Measurements from ENCODE around the gene NEK4.

Gene NEK4

DNA sequence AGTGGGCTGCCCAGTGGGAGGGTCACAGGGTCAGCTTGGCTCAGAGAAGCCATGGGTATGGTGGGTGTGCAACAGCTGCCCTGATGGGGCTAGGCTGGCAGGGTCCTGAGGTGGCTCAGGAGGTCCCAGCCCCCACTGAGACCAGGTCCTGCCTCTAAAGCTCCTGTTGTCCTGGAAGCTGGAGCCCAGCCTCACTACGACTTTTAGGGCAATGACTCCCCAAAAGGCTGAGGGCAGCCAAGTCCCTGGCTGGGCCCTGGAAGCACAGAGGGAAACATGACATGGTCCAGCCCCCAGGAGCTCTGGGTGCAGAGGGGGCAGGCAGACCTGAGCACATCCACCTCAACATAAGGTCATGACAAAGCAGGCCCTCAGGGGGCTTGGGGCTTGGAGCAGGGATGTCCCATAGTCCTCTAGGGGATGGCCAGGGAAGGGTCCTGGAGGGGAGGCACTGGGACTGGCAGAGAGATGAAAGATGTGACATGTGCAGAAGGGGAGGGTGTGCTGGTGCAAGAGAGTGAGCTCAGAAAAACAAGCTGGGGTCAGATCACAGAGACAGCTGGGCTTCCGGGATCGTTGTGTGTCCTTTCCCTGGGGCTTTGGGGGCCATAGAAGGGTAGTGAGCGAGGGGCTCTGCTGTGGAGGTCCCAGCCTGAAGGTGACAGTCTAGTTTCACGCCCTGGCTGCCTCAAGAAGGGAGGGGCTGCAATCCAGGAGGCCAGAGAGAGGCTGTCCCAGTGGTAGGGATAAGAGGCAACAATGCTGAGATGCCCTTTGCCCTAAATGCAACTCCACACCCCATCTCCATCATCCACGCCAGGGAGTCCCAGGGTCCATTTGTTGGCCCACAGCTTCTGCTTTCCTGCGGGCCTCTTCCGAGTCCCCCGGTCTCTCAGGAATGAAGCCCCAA is 23.2 kb upstream of the NEK4 start:
- ATAC-seq (ENCODE audit: low read depth) (no peak), DNase-seq (ENCODE audit: low spot score) (no peak)
- H3K36me3 ChIP-seq (ENCODE audit: low read depth), result no peaks in the 10 kb centered on the region
- no peak overlapping the region for H3K4me3 ChIP-seq (ENCODE audit: severe bottlenecking)
- no peak overlapping the region for H3K27ac ChIP-seq (ENCODE audit: poor library complexity, severe bottlenecking)
- no peaks in the 10 kb centered on the region for H3K4me1 ChIP-seq (ENCODE audit: insufficient read depth, poor library complexity, severe bottlenecking)
- H3K27me3 ChIP-seq (ENCODE audit: insufficient read depth, poor library complexity, severe bottlenecking), result no peaks in the 10 kb centered on the region
- TF ChIP-seq, protein P1, sequence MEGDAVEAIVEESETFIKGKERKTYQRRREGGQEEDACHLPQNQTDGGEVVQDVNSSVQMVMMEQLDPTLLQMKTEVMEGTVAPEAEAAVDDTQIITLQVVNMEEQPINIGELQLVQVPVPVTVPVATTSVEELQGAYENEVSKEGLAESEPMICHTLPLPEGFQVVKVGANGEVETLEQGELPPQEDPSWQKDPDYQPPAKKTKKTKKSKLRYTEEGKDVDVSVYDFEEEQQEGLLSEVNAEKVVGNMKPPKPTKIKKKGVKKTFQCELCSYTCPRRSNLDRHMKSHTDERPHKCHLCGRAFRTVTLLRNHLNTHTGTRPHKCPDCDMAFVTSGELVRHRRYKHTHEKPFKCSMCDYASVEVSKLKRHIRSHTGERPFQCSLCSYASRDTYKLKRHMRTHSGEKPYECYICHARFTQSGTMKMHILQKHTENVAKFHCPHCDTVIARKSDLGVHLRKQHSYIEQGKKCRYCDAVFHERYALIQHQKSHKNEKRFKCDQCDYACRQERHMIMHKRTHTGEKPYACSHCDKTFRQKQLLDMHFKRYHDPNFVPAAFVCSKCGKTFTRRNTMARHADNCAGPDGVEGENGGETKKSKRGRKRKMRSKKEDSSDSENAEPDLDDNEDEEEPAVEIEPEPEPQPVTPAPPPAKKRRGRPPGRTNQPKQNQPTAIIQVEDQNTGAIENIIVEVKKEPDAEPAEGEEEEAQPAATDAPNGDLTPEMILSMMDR (IDR thresholded peaks at IDR 0.05; ENCODE audit: poor library complexity, severe bottlenecking), result no peak
- H3K9me3 ChIP-seq (ENCODE audit: severe bottlenecking), result no peaks in the 10 kb centered on the region

DNA sequence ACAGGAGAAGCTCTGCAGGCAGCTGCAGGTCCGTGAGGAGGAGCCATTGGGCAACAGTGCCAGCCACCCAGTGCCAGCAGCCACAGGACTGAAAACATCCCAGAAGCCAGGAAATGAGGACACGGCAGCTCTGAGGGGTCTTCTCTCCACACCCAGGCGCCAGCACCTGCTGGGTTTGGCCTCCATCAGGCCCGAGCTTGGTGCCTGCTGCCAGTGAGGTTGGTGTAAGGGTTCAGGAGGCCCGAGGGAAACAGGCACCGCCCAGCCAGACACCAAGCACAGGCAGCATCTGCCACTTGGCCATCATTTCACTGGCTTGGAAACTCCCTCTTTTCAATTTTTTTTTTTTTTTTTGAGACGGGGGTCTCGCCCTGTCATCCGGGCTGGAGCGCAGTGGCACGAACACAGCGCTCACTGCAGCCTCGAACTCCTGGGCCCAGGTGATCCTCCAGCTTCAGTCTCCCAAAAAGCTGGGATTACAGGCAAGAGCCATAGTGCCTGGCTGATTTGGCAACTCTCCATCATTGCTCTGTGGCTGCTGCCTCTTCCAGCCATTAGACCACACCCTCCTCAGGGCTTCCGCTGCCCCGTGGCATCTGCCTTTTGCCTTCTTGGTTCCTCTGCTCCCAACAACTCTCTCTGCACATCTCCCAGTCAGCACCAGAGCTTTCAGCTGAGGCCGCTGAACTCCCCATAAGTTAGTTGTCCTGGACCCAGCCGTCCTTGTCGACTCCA is 22.4 kb upstream of the NEK4 start:
- no peaks in the 10 kb centered on the region for H3K27me3 ChIP-seq (ENCODE audit: insufficient read depth, poor library complexity, severe bottlenecking)
- H3K27ac ChIP-seq (ENCODE audit: poor library complexity, severe bottlenecking), result no peak overlapping the region
- no peaks in the 10 kb centered on the region for H3K9me3 ChIP-seq (ENCODE audit: severe bottlenecking)
- H3K36me3 ChIP-seq (ENCODE audit: low read depth), result no peaks in the 10 kb centered on the region
- DNase-seq (ENCODE audit: low spot score) (no peak), ATAC-seq (ENCODE audit: low read depth) (no peak)
- TF ChIP-seq, protein P1 (IDR thresholded peaks at IDR 0.05; ENCODE audit: poor library complexity, severe bottlenecking), result no peak
- no peaks in the 10 kb centered on the region for H3K4me1 ChIP-seq (ENCODE audit: insufficient read depth, poor library complexity, severe bottlenecking)
- no peak overlapping the region for H3K4me3 ChIP-seq (ENCODE audit: severe bottlenecking)

DNA sequence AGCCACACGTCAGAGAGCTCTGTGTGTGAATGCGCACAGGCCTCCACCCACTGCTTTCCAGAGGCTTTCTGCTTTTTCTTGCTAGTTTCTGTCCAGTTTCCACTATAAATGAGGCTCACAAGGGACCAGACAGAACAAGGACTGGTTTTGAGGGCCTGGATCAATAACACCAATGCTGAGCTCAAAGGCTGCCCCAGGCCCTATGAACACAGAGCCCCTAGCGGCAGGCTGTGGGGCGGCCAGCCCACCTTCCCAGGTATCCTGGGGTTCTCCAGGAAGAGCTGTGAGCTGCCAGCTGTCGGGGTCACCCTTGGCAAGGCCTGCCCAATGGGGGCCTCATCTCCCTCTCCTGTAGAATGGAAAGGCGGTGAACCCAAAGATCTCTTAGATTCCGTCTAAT is 21.7 kb upstream of the NEK4 start:
- TF ChIP-seq, protein P1 (IDR thresholded peaks at IDR 0.05; ENCODE audit: poor library complexity, severe bottlenecking), result no peak
- Histone ChIP-seq H3K9me3 (ENCODE audit: severe bottlenecking) (no peaks in the 10 kb centered on the region), H3K36me3 (ENCODE audit: low read depth) (no peaks in the 10 kb centered on the region), H3K27me3 (ENCODE audit: insufficient read depth, poor library complexity, severe bottlenecking) (no peaks in the 10 kb centered on the region), H3K27ac (ENCODE audit: poor library complexity, severe bottlenecking) (no peak overlapping the region), H3K4me3 (ENCODE audit: severe bottlenecking) (no peak overlapping the region), H3K4me1 (ENCODE audit: insufficient read depth, poor library complexity, severe bottlenecking) (no peaks in the 10 kb centered on the region)
- DNase-seq (ENCODE audit: low spot score) (no peak), ATAC-seq (ENCODE audit: low read depth) (no peak)

DNA sequence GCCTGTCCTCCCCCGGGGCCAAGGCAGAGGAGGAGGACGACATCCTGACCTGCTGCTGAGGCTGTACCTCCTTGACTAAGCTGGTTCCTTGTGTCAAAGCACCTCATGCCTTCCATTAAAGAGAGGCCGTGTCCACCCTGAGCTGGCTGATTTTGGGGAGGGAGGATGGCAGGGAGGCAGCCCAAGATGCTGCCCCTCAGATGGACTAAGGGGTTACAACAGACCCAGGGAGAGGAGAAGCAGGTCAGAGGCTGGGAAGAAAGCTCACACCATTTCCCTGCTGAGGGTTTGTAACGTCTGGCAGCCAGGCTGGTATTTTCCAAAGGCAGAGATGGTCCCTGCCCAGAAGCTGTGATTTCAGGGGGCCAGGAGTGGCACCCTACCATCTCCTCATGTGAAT is 21.2 kb upstream of the NEK4 start:
- Histone ChIP-seq H3K27me3 (ENCODE audit: insufficient read depth, poor library complexity, severe bottlenecking) (no peaks in the 10 kb centered on the region), H3K4me1 (ENCODE audit: insufficient read depth, poor library complexity, severe bottlenecking) (no peaks in the 10 kb centered on the region), H3K4me3 (ENCODE audit: severe bottlenecking) (no peak overlapping the region), H3K36me3 (ENCODE audit: low read depth) (no peaks in the 10 kb centered on the region), H3K27ac (ENCODE audit: poor library complexity, severe bottlenecking) (no peak overlapping the region), H3K9me3 (ENCODE audit: severe bottlenecking) (no peaks in the 10 kb centered on the region)
- ATAC-seq (ENCODE audit: low read depth), result no peak
- DNase-seq (ENCODE audit: low spot score), result no peak
- TF ChIP-seq, protein P1 (IDR thresholded peaks at IDR 0.05; ENCODE audit: poor library complexity, severe bottlenecking), result no peak

Data from RWPE2 (cell line).